Measurements from ENCODE around the gene FBXO21. TPM values are rescaled to one million over a fixed set of nuclear protein-coding genes. Genes with fewer than 3 reads are reported as not detected.
"Not testable (repeated sequence)": the region's sequence is repeated elsewhere in the genome, so short reads cannot be mapped to it uniquely, and the experiment has no call there.

FBXO21 gene
- total RNA-seq, 2 experiments from 2014 or later, result 21.7 to 26.2 TPM

DNA sequence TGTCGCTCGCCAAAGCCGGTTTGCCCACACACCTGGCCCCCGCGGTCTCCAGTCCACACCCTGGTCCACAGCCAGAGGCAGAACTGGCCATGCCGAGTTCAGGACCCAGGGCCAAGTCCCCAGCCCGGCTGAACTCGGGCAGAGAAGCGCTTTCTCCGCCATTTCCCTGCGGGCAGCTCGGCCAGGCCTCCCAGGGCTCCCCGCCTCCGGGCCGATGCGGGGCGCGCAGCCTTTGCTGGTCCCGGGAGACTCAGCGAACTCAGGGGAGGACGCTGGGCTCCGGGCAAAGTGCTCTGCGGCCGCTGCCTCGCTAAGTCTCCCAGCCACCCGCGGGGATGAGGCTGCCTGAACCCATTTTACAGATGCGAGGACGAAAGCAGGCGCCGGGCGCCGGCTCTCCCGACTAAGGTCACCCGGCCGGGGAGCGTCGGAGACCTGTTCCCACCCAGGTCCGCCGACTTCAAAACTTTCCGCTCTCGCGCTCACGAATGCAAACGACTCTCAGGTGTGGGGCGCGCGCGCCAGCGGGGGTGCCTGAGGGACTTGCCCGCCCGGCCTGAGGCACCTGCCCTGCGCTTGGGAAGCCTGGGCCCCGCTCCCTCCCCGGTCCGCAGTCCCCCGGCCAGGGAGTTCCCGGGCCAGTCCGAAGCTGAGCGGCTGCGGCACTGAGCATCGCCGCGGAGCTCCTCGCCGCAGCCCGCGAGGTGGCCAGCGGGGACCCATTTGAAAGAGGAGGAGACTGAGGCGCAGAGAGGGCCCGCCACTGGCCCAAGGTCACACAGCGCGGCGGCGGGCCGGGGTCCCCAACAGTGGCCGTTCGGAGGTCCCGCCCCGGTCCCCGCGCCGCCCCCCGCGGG is 91.7 kb downstream of the FBXO21 start:
- peaks cover 27% of the 10 kb centered on the region for H3K4me1 Mint-ChIP-seq
- DNase-seq (peak; percentile 62), ATAC-seq (peak; percentile 50)
- CTCF ChIA-PET, result interaction anchor here (1.0 to 2.1 kb wide), 10 partner anchors 18 to 181 kb away, joined by 3 to 10 read pairs (median 4); no protein-coding TSS in a partner anchor
- H3K4me3 Mint-ChIP-seq, result peak overlapping the region; percentile 78
- H3K27me3 Mint-ChIP-seq, result peaks cover 26% of the 10 kb centered on the region
- peak overlapping the region; percentile 68 for H3K27ac Mint-ChIP-seq
- H3K36me3 Mint-ChIP-seq, result peaks cover 1% of the 10 kb centered on the region
- no peaks in the 10 kb centered on the region for H3K9me3 Mint-ChIP-seq (ENCODE audit: low read depth)

DNA sequence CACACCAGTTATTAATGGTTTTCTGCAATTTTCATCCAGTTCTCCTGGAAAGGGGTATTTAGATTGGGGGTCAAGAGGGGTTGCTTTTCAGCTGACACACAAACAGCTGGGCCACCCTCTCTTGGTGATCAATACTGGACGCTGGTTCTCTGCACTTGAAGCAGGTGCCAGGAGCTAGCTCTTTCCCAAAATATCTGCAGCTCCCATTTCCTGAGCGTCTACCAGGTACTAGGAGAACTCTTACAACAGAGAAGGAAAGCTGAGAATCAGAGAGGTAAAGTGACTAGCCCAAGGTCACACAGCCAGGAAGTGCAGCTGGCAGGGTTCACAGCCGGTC is 92.3 kb downstream of the FBXO21 start:
- peaks cover 27% of the 10 kb centered on the region for H3K4me1 Mint-ChIP-seq

DNA sequence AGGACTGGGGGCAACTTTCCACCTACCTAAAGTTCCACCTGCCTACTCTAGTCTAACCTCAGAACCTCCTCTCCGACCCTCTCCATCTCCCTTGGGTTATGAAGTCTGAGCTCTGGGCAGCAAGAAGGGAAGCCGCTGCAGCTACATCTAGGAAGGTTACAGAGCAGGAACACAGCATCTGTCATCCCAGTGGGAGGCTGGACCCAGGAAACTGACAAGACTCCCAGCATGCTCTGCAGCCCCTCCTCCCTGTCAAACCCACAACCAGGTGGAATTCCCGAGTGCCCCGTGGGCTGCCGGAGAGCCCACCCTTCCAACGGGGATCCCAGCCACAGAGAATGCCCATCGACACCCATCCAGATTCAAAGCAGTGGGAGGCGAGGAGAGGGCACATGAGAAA is 93.1 kb downstream of the FBXO21 start:
- Mint-ChIP-seq H3K9me3 (ENCODE audit: low read depth) (no peaks in the 10 kb centered on the region), H3K4me1 (peaks cover 27% of the 10 kb centered on the region), H3K4me3 (peak overlapping the region; percentile 32), H3K36me3 (peaks cover 1% of the 10 kb centered on the region), H3K27ac (no peak overlapping the region), H3K27me3 (peaks cover 20% of the 10 kb centered on the region)
- ATAC-seq, result no peak
- no peak for DNase-seq
- CTCF ChIA-PET, result interaction anchor here (1.4 to 2.1 kb wide), 2 partner anchors 23 to 71 kb away, joined by 4 to 10 read pairs; no protein-coding TSS in a partner anchor

More for the DNA sequence above, 92.3 kb downstream of the FBXO21 start:
- ATAC-seq, result no peak
- no peaks in the 10 kb centered on the region for H3K9me3 Mint-ChIP-seq (ENCODE audit: low read depth)
- peaks cover 26% of the 10 kb centered on the region for H3K27me3 Mint-ChIP-seq
- peaks cover 1% of the 10 kb centered on the region for H3K36me3 Mint-ChIP-seq
- CTCF ChIA-PET, result interaction anchor here (1.1 to 2.1 kb wide), 8 partner anchors 18 to 181 kb away, joined by 3 to 10 read pairs (median 4); no protein-coding TSS in a partner anchor
- peak overlapping the region; percentile 78 for H3K4me3 Mint-ChIP-seq
- DNase-seq, result no peak
- H3K27ac Mint-ChIP-seq, result peak overlapping the region; percentile 68

DNA sequence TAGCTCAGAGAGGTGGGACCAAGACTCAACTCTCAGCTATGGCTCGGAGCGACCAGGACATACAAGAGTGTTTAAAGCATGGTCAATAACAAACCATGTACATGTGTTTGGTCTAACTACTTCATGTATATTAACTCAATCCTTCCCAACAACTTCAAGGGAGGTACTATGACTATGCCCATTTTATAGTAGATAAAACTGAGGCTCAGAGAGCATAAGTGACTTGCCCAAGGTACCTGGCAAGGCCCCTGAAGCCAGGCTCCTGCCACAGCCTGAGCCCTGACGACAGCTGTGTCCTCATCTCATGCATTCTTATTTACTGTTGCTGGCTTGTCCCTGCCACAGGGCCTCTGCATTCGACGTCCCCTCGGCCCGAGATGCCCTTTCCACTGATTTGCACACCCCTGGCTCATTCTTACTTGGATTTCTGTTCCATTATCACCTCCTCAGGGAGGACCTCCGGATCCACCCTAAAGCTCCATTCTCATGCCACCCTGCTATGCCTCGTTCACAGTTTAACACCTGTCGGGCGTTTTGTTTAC is 93.7 kb downstream of the FBXO21 start:
- Mint-ChIP-seq H3K9me3 (ENCODE audit: low read depth) (no peaks in the 10 kb centered on the region), H3K4me1 (peaks cover 27% of the 10 kb centered on the region), H3K4me3 (no peak overlapping the region), H3K27me3 (peaks cover 14% of the 10 kb centered on the region), H3K36me3 (peaks cover 1% of the 10 kb centered on the region), H3K27ac (no peak overlapping the region)
- CTCF ChIA-PET, result no interaction called here
- DNase-seq (no peak), ATAC-seq (no peak)

DNA sequence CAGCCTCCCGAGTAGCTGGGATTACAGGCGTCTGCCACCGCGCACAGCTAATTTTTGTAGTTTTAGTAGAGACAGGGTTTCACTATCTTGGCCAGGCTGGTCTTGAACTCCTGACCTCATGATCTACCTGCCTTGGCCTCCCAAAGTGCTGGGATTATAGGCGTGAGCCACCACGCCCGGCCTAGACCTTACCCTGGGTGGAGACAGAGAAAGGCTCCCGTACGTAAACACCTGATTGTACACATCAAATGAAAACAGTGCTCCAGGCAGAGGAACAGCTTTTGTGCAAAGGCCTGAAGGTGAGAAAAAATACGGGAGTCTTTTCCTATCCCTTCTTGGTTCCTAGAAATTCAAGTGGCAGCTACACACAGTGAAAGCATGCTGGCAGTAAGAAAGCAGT is 95.1 kb downstream of the FBXO21 start:
- not testable (repeated sequence) for H3K27ac Mint-ChIP-seq; H3K9me3 Mint-ChIP-seq (ENCODE audit: low read depth); H3K27me3 Mint-ChIP-seq; H3K4me3 Mint-ChIP-seq; H3K36me3 Mint-ChIP-seq; ATAC-seq; DNase-seq
- H3K4me1 Mint-ChIP-seq, result peaks cover 26% of the 10 kb centered on the region
- CTCF ChIA-PET, result interaction anchor here (0.6 kb wide), 1 partner anchor 986 kb away, joined by 4 read pairs; no protein-coding TSS in a partner anchor

DNA sequence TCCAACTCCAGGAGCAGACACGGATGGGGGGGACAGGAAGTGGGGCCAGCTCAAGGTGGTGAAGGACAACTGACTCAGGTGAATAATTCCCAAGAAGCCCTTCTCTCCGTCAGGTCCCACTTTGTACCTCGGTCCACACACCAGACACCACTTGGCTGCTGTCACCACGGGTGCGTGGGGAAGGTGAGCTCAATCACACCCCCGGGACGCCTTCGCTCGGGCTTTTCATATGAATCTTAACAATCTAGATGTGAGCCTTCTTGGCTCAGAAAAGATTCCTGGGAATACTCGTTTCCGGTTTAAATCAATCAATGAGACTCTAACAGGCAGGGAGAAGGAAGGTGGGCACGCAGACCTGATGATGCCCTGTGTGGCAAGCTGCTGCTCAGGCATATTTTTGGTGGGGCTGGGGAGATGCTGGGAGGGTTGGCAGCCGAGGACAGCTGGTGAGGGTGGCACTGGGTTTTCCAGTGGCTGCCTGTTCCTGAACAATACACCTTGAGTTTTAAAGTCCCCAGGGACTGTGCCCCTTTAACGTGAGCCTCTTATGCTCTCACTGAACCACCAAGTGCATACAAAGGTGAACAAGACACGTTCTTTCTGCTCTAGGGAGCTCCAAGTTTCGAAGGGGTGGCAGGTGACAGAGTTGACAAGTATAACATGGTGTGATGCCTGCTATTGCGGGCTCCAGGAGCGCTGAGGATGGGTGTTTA is 96.2 kb downstream of the FBXO21 start:
- Mint-ChIP-seq H3K27ac (no peak overlapping the region), H3K4me3 (no peak overlapping the region), H3K36me3 (peaks cover 18% of the 10 kb centered on the region), H3K9me3 (ENCODE audit: low read depth) (peaks cover 7% of the 10 kb centered on the region), H3K4me1 (peaks cover 18% of the 10 kb centered on the region), H3K27me3 (no peaks in the 10 kb centered on the region)
- CTCF ChIA-PET, result interaction anchor here (0.7 to 1.8 kb wide), 2 partner anchors 31 to 68 kb away, joined by 3 to 6 read pairs; no protein-coding TSS in a partner anchor
- DNase-seq, result no peak
- no peak for ATAC-seq

DNA sequence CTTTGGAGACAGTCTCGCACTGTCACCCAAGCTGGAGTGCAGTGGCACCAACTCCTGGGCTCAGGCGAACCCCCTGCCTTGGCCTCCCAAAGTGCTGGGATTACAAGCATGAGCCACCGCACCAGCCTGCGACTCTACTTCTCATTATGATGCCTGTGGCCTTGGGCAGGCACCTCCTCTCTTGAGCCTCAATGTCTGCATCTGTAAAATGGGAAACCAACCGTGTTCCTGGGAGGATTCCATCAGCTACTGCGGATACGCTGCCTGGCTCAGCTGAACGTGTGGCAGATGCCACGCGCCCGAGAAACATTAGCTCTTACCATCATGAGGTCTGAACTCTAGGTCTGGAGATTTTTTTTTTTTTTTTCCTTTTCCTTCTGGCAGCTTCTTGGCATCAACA is 96.8 kb downstream of the FBXO21 start:
- Mint-ChIP-seq H3K4me3 (no peak overlapping the region), H3K27me3 (no peaks in the 10 kb centered on the region), H3K36me3 (peaks cover 22% of the 10 kb centered on the region), H3K27ac (no peak overlapping the region), H3K9me3 (ENCODE audit: low read depth) (peaks cover 9% of the 10 kb centered on the region), H3K4me1 (peaks cover 18% of the 10 kb centered on the region)
- ATAC-seq, result no peak
- CTCF ChIA-PET, result interaction anchor here (0.7 to 1.8 kb wide), 2 partner anchors 30 to 68 kb away, joined by 3 to 6 read pairs; no protein-coding TSS in a partner anchor
- no peak for DNase-seq

DNA sequence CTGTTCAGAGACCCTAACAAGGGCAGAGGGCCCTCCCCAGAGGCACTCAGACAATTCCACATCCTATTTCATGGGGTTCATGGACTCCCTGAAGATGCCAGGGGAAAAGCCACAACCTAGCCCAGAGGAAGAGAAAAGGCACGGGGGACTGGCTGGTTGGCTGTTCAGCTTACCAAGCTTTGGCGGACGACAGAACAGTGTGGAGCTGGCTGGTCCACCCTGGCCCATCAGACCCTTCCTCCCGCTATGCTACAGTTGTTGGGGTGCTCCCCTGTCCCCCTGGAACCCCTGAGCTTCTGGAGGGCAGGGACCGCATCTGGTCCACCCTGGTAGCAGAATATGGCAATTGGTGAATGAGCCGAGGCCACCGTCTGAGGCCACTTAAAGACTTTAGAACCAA is 97.4 kb downstream of the FBXO21 start:
- no peaks in the 10 kb centered on the region for H3K27me3 Mint-ChIP-seq
- H3K36me3 Mint-ChIP-seq, result peaks cover 22% of the 10 kb centered on the region
- DNase-seq, result no peak
- H3K9me3 Mint-ChIP-seq (ENCODE audit: low read depth), result peaks cover 9% of the 10 kb centered on the region
- no peak for ATAC-seq
- H3K4me3 Mint-ChIP-seq, result no peak overlapping the region
- no peak overlapping the region for H3K27ac Mint-ChIP-seq
- peaks cover 15% of the 10 kb centered on the region for H3K4me1 Mint-ChIP-seq
- CTCF ChIA-PET, result interaction anchor here (1.8 kb wide), 1 partner anchor 30 kb away, joined by 6 read pairs; no protein-coding TSS in a partner anchor

DNA sequence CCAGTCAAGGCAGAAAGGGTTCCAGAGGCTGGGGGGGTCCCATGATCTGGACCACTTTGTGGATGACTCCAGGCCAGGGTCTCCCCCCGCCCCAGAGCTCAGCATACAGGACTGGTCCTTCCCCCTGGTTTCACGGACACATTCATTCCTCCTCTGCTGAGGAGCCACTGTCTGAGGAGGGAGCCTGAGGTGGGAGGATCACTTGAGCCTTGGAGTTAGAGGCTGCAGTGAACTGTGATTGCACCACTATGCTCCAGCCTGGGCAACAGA is 97.8 kb downstream of the FBXO21 start:
- Mint-ChIP-seq H3K27ac (no peak overlapping the region), H3K9me3 (ENCODE audit: low read depth) (peaks cover 9% of the 10 kb centered on the region), H3K27me3 (no peaks in the 10 kb centered on the region), H3K36me3 (peaks cover 22% of the 10 kb centered on the region), H3K4me1 (peaks cover 11% of the 10 kb centered on the region), H3K4me3 (no peak overlapping the region)
- no peak for ATAC-seq
- CTCF ChIA-PET, result no interaction called here
- no peak for DNase-seq

Other genes starting within 250 kb of the FBXO21 start
- gene TESC, start 91.1 kb downstream of the FBXO21 start, total RNA-seq, result 10 to 100 TPM; 72.7 to 83.8 TPM
- gene NOS1, start 171.2 kb upstream of the FBXO21 start, total RNA-seq, result not detected

All from activated CD8-positive, alpha-beta memory T cell treated with anti-CD3 and anti-CD28 coated beads, Interleukin-2, amount 10 ng/mL, durations not matched to agents 7 days and 5 days (primary cell).